ENCODE data around the gene SLC17A4.

DNA sequence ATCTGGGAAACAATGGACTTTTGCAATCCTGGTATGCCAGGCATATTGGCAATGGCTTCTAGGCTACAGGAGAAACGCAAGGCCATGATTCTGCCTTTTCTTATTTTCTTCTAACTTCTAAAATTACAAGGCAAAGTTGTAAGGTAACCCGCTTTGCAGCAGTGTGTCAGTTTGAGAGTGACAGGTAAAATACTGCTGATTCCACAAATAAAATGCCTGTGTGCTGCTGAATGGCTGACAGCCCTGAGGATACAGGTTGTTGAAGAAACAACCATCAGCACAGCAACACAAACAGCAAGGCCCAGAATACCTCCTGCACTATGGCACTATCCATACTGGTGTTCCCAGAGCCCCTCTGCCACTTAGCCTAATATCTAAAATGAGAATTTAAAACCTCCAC, 40.2 kb downstream of the SLC17A4 start:
- TF ChIP-seq, protein P1, sequence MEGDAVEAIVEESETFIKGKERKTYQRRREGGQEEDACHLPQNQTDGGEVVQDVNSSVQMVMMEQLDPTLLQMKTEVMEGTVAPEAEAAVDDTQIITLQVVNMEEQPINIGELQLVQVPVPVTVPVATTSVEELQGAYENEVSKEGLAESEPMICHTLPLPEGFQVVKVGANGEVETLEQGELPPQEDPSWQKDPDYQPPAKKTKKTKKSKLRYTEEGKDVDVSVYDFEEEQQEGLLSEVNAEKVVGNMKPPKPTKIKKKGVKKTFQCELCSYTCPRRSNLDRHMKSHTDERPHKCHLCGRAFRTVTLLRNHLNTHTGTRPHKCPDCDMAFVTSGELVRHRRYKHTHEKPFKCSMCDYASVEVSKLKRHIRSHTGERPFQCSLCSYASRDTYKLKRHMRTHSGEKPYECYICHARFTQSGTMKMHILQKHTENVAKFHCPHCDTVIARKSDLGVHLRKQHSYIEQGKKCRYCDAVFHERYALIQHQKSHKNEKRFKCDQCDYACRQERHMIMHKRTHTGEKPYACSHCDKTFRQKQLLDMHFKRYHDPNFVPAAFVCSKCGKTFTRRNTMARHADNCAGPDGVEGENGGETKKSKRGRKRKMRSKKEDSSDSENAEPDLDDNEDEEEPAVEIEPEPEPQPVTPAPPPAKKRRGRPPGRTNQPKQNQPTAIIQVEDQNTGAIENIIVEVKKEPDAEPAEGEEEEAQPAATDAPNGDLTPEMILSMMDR (IDR thresholded peaks at IDR 0.05; ENCODE audit: low read length), result no peak
- TF ChIP-seq EZH2 (optimal IDR thresholded peaks at IDR 0.05; ENCODE audit: low read depth, low read length) (no peak), EZH2phosphoT487 (IDR thresholded peaks at IDR 0.05; ENCODE audit: low read length) (no peak)

All from MM.1S (cell line).